Coronary artery (tissue), 2 donors: ENCODE results near the gene FAM89A.

Experiments used
- DNase-seq: peaks from one replicate; pipeline ENCODE4 v3.0.0-alpha.2; 2017; ENCODE audit warnings: low spot score
- H3K27ac ChIP-seq, 2 donors: fragments of 200-600 bp; sonication (generic); one replicate each; pipeline ENCODE4 v1.5.1; 2016 to 2019
- H3K4me3 ChIP-seq: fragments of 200-600 bp; sonication (generic); 2 replicates; pipeline ENCODE4 v1.5.1; 2016; ENCODE audit warnings: mild to moderate bottlenecking, moderate library complexity
- CTCF ChIP-seq: fragments of 200-600 bp; sonication (generic); IDR thresholded peaks from one replicate; pipeline ENCODE4 v1.5.1; 2019; ENCODE audit warnings: antibody characterized with exemption

Gene FAM89A

GRCh38 chr1:231065510-231066241 lies 25.6 kb upstream of the FAM89A start:
- no peak for DNase-seq
- TF ChIP-seq CTCF, result no peak
- no peak overlapping the region for H3K27ac ChIP-seq
- no peak overlapping the region for H3K4me3 ChIP-seq

- no peak for TF ChIP-seq CTCF
- no peak for DNase-seq
- Histone ChIP-seq H3K27ac (no peak overlapping the region), H3K4me3 (no peak overlapping the region)
Measured at GRCh38 chr1:231064418-231064817, 24.4 kb upstream of the FAM89A start.

- Histone ChIP-seq H3K4me3 (no peak overlapping the region), H3K27ac (no peak overlapping the region)
- DNase-seq, result no peak
- TF ChIP-seq CTCF, result no peak
Measured at GRCh38 chr1:231063331-231063730, 23.3 kb upstream of the FAM89A start.

- no peak for TF ChIP-seq CTCF
- Histone ChIP-seq H3K4me3 (no peak overlapping the region), H3K27ac (no peak overlapping the region)
- no peak for DNase-seq
Measured at GRCh38 chr1:231062500-231063270, 22.6 kb upstream of the FAM89A start.

GRCh38 chr1:231059566-231060193 lies 19.6 kb upstream of the FAM89A start:
- no peak overlapping the region for H3K4me3 ChIP-seq
- no peak overlapping the region for H3K27ac ChIP-seq
- DNase-seq, result no peak
- TF ChIP-seq CTCF, result no peak

GRCh38 chr1:231058416-231059109 lies 18.5 kb upstream of the FAM89A start:
- TF ChIP-seq CTCF, result no peak

More at GRCh38 chr1:231058416-231059109, 18.5 kb upstream of the FAM89A start:
- Histone ChIP-seq H3K4me3 (no peak overlapping the region), H3K27ac (no peak overlapping the region)
- no peak for DNase-seq
